Measurements from ENCODE around the gene CABLES1.

Gene CABLES1

GRCh38 chr18:23223641-23224040 lies 88.4 kb downstream of the CABLES1 start:
- no peak for DNase-seq (ENCODE audit: low read depth)

- DNase-seq (ENCODE audit: low read depth), result peak; percentile 98
Observed at GRCh38 chr18:23225503-23225902, 90.2 kb downstream of the CABLES1 start.

GRCh38 chr18:23226391-23226790 lies 91.1 kb downstream of the CABLES1 start:
- peak; percentile 64 for DNase-seq (ENCODE audit: low read depth)

GRCh38 chr18:23226930-23227725 lies 91.8 kb downstream of the CABLES1 start:
- DNase-seq (ENCODE audit: low read depth), result peak; percentile 92

GRCh38 chr18:23227726-23228070 lies 92.4 kb downstream of the CABLES1 start:
- DNase-seq (ENCODE audit: low read depth), result no peak

GRCh38 chr18:23228102-23229061 lies 93.1 kb downstream of the CABLES1 start:
- peak; percentile 24 for DNase-seq (ENCODE audit: low read depth)

- peak; percentile 20 for DNase-seq (ENCODE audit: low read depth)
Observed at GRCh38 chr18:23229472-23229871, 94.2 kb downstream of the CABLES1 start.

GRCh38 chr18:23230686-23231085 lies 95.4 kb downstream of the CABLES1 start:
- no peak for DNase-seq (ENCODE audit: low read depth)

- peak; percentile 80 for DNase-seq (ENCODE audit: low read depth)
Observed at GRCh38 chr18:23231340-23232021, 96.2 kb downstream of the CABLES1 start.

GRCh38 chr18:23232331-23232730 lies 97.0 kb downstream of the CABLES1 start:
- DNase-seq (ENCODE audit: low read depth), result no peak

GRCh38 chr18:23234619-23235018 lies 99.3 kb downstream of the CABLES1 start:
- no peak for DNase-seq (ENCODE audit: low read depth)

GRCh38 chr18:23235336-23235735 lies 100.1 kb downstream of the CABLES1 start:
- no peak for DNase-seq (ENCODE audit: low read depth)

- no peak for DNase-seq (ENCODE audit: low read depth)
Observed at GRCh38 chr18:23235860-23236259, 100.6 kb downstream of the CABLES1 start.

GRCh38 chr18:23236876-23237468 lies 101.7 kb downstream of the CABLES1 start:
- no peak for DNase-seq (ENCODE audit: low read depth)

- peak; percentile 65 for DNase-seq (ENCODE audit: low read depth)
Observed at GRCh38 chr18:23237524-23238151, 102.4 kb downstream of the CABLES1 start.

GRCh38 chr18:23238152-23238531 lies 102.9 kb downstream of the CABLES1 start:
- peak; percentile 88 for DNase-seq (ENCODE audit: low read depth)

- peak; percentile 41 for DNase-seq (ENCODE audit: low read depth)
Observed at GRCh38 chr18:23238651-23239349, 103.5 kb downstream of the CABLES1 start.

- DNase-seq (ENCODE audit: low read depth), result no peak
Observed at GRCh38 chr18:23239350-23239692, 104.0 kb downstream of the CABLES1 start.

GRCh38 chr18:23239885-23240608 lies 104.8 kb downstream of the CABLES1 start:
- DNase-seq (ENCODE audit: low read depth), result no peak

- DNase-seq (ENCODE audit: low read depth), result no peak
Observed at GRCh38 chr18:23240609-23240930, 105.3 kb downstream of the CABLES1 start.
